ENCODE data around the gene LAMA5.

LAMA5 gene

GRCh38 chr20:62339647-62340062 is 27.5 kb downstream of the LAMA5 start:
- peak overlapping the region; percentile 74 for H3K4me2 ChIP-seq (ENCODE audit: low read depth, low read length)
- H3K27ac ChIP-seq (ENCODE audit: low read length), result peak overlapping the region; percentile 100
- peaks cover 38% of the 10 kb centered on the region for H3K4me1 ChIP-seq (ENCODE audit: low read length)
- no peaks in the 10 kb centered on the region for H3K36me3 ChIP-seq (replicated peaks; ENCODE audit: insufficient read depth, low read length)
- H3K9me3 ChIP-seq (replicated peaks; ENCODE audit: insufficient read depth, low read length), result no peaks in the 10 kb centered on the region
- peak overlapping the region; percentile 96 for H3K9ac ChIP-seq (ENCODE audit: low read length)
- H3F3A ChIP-seq (ENCODE audit: insufficient read depth, low read length), result peaks cover 48% of the 10 kb centered on the region
- TF ChIP-seq CTCF (IDR thresholded peaks at IDR 0.05; ENCODE audit: low read length) (no peak), EZH2 (optimal IDR thresholded peaks at IDR 0.05; ENCODE audit: low read depth, low read length) (no peak), EZH2phosphoT487 (IDR thresholded peaks at IDR 0.05; ENCODE audit: low read length) (no peak)
- no peak overlapping the region for H2AFZ ChIP-seq (ENCODE audit: low read length)
- peaks cover 11% of the 10 kb centered on the region for H3K79me2 ChIP-seq (ENCODE audit: low read length)
- no peaks in the 10 kb centered on the region for H3K27me3 ChIP-seq (replicated peaks; ENCODE audit: insufficient read depth, low read length)
- peak overlapping the region; percentile 61 for H3K4me3 ChIP-seq (ENCODE audit: low read length)
- no peaks in the 10 kb centered on the region for H3K9me2 ChIP-seq (replicated peaks; ENCODE audit: insufficient read depth, low read length)
- DNase-seq, result peak; percentile 93
- H4K20me1 ChIP-seq (ENCODE audit: insufficient read depth, low read length), result no peaks in the 10 kb centered on the region

DNA sequence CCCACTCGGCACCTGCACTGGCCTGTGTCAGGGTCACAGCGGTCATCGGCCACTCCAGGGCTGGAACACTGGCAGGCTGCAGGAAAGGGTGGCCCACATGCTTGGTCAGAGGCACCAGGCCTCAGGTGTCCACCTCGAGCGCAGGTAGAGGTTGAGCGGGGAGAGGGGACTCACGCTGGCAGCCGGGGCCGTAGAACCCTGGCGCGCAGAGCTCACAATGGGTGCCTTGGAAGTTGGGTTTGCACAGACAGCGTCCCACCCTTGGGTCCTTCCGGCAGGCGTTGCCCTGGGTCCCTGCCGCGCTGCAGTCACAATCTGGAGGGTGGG is 28.9 kb downstream of the LAMA5 start:
- Histone ChIP-seq H3K9ac (ENCODE audit: low read length) (peak overlapping the region; percentile 96), H3K27me3 (replicated peaks; ENCODE audit: insufficient read depth, low read length) (no peaks in the 10 kb centered on the region), H2AFZ (ENCODE audit: low read length) (no peak overlapping the region), H3K4me1 (ENCODE audit: low read length) (peaks cover 38% of the 10 kb centered on the region), H3K36me3 (replicated peaks; ENCODE audit: insufficient read depth, low read length) (no peaks in the 10 kb centered on the region), H3K79me2 (ENCODE audit: low read length) (peaks cover 11% of the 10 kb centered on the region), H3K9me2 (replicated peaks; ENCODE audit: insufficient read depth, low read length) (no peaks in the 10 kb centered on the region), H3K9me3 (replicated peaks; ENCODE audit: insufficient read depth, low read length) (no peaks in the 10 kb centered on the region), H4K20me1 (ENCODE audit: insufficient read depth, low read length) (no peaks in the 10 kb centered on the region), H3K27ac (ENCODE audit: low read length) (peak overlapping the region; percentile 100), H3K4me3 (ENCODE audit: low read length) (peak overlapping the region; percentile 15; the same call in 1 of the 2 replicates), H3K4me2 (ENCODE audit: low read depth, low read length) (peak overlapping the region; percentile 66), H3F3A (ENCODE audit: insufficient read depth, low read length) (peaks cover 48% of the 10 kb centered on the region)
- TF ChIP-seq EZH2phosphoT487 (IDR thresholded peaks at IDR 0.05; ENCODE audit: low read length) (no peak), CTCF (IDR thresholded peaks at IDR 0.05; ENCODE audit: low read length) (no peak), EZH2 (optimal IDR thresholded peaks at IDR 0.05; ENCODE audit: low read depth, low read length) (no peak)
- no peak for DNase-seq

GRCh38 chr20:62337558-62338293 is 29.4 kb downstream of the LAMA5 start:
- H3K79me2 ChIP-seq (ENCODE audit: low read length), result peaks cover 11% of the 10 kb centered on the region
- H3K9me2 ChIP-seq (replicated peaks; ENCODE audit: insufficient read depth, low read length), result no peaks in the 10 kb centered on the region
- peaks cover 38% of the 10 kb centered on the region for H3K4me1 ChIP-seq (ENCODE audit: low read length)
- H3K4me2 ChIP-seq (ENCODE audit: low read depth, low read length), result peak overlapping the region; percentile 66
- H3K27ac ChIP-seq (ENCODE audit: low read length), result peak overlapping the region; percentile 100
- no peaks in the 10 kb centered on the region for H3K36me3 ChIP-seq (replicated peaks; ENCODE audit: insufficient read depth, low read length)
- peak overlapping the region; percentile 96 for H3K9ac ChIP-seq (ENCODE audit: low read length)
- H2AFZ ChIP-seq (ENCODE audit: low read length), result no peak overlapping the region; the same call in 1 of the 2 replicates
- TF ChIP-seq EZH2phosphoT487 (IDR thresholded peaks at IDR 0.05; ENCODE audit: low read length) (no peak), EZH2 (optimal IDR thresholded peaks at IDR 0.05; ENCODE audit: low read depth, low read length) (no peak), CTCF (IDR thresholded peaks at IDR 0.05; ENCODE audit: low read length) (no peak)
- H4K20me1 ChIP-seq (ENCODE audit: insufficient read depth, low read length), result no peaks in the 10 kb centered on the region
- DNase-seq, result peak; percentile 96
- no peaks in the 10 kb centered on the region for H3K9me3 ChIP-seq (replicated peaks; ENCODE audit: insufficient read depth, low read length)
- H3K4me3 ChIP-seq (ENCODE audit: low read length), result 0 out of 2 replicates have a peak overlapping the region, but pooled peaks have one; percentile 15
- peaks cover 48% of the 10 kb centered on the region for H3F3A ChIP-seq (ENCODE audit: insufficient read depth, low read length)
- H3K27me3 ChIP-seq (replicated peaks; ENCODE audit: insufficient read depth, low read length), result no peaks in the 10 kb centered on the region

All from MM.1S (cell line).